Measurements from ENCODE around the gene SETD1A. TPM values are rescaled to one million over a fixed set of nuclear protein-coding genes. Genes with fewer than 3 reads are reported as not detected.

Gene SETD1A
- total and polyA plus RNA-seq, 9 of the 15 experiments (the other 6 are each of a cell fraction or from before 2014, with no cell fraction given) = 0.08 to 36.0 (median 4.2) TPM

DNA sequence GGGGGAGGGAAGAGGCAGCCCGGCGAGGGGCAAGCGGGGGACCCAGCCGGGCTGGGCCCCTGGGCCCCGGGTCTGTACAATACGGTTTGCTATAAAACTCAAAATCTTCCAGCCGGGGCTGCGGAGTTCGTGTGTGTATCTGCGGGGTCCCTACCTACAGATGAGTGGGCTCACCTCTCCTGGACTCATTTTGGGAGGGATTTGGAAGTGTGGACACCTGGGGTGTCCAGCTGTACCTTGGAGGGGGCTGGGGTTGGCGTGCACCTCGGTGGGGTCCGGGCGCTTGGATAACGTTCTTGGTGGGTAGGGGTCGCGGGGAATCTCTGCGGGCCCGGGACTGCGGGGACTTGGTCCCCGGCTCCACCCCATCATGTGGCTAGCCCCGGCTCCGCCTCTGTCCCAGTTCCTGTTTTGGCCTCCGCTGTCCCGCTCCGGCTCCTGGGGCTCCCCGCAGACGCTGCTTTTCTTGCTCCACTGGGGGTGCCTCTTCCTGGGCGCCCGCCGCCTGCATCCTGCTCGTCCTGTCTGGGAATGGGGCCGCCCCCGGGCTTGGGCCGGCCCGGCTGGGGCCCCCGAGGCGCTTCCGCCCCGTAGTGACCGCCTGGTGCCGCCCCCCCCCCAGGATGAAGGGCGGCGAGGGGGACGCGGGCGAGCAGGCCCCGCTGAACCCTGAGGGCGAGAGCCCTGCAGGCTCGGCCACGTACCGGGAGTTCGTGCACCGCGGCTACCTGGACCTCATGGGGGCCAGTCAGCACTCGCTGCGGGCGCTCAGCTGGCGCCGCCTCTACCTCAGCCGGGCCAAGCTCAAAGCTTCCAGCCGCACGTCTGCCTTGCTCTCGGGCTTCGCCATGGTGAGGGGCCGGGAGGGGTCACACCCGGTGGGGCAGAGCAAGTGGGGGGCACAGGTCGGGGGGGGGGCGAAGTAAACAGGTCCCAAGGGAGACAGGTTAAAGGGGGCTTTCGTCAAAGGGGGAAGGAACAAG lies 8.6 kb upstream of the SETD1A start, which contains the start of gene ORAI3 (continued):
- TF ChIP-seq, protein P1, sequence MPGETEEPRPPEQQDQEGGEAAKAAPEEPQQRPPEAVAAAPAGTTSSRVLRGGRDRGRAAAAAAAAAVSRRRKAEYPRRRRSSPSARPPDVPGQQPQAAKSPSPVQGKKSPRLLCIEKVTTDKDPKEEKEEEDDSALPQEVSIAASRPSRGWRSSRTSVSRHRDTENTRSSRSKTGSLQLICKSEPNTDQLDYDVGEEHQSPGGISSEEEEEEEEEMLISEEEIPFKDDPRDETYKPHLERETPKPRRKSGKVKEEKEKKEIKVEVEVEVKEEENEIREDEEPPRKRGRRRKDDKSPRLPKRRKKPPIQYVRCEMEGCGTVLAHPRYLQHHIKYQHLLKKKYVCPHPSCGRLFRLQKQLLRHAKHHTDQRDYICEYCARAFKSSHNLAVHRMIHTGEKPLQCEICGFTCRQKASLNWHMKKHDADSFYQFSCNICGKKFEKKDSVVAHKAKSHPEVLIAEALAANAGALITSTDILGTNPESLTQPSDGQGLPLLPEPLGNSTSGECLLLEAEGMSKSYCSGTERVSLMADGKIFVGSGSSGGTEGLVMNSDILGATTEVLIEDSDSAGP (CRISPR knock-in tag; IDR thresholded peaks at IDR 0.05) = no peak
- peak; percentile 77 for TF ChIP-seq SUPT5H (IDR thresholded peaks at IDR 0.05)
- peak; percentile 98 for TF ChIP-seq SPI1 (IDR thresholded peaks at IDR 0.05; ENCODE audit: borderline replicate concordance, low read depth, low read length)
- TF ChIP-seq PHF20 (IDR thresholded peaks at IDR 0.05; ENCODE audit: partially characterized antibody) = no peak
- TF ChIP-seq DIDO1 (tag; IDR thresholded peaks at IDR 0.05; ENCODE audit: low read depth) = no peak
- TF ChIP-seq SIN3A (IDR thresholded peaks at IDR 0.05; ENCODE audit: borderline replicate concordance in 2 of 2, control insufficient read depth in 1 of 2, low read depth in 2 of 2, low read length in 2 of 2) = peak; percentile 19 to 61; a peak in 1 of 4 replicates
- peak; percentile 20; the same call in 1 of the 2 replicates for TF ChIP-seq ESRRA (IDR thresholded peaks at IDR 0.05; ENCODE audit: borderline replicate concordance, low read depth)
- TF ChIP-seq, protein P2, sequence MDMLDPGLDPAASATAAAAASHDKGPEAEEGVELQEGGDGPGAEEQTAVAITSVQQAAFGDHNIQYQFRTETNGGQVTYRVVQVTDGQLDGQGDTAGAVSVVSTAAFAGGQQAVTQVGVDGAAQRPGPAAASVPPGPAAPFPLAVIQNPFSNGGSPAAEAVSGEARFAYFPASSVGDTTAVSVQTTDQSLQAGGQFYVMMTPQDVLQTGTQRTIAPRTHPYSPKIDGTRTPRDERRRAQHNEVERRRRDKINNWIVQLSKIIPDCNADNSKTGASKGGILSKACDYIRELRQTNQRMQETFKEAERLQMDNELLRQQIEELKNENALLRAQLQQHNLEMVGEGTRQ (CRISPR knock-in tag; IDR thresholded peaks at IDR 0.05) = peak; percentile 63
- TF ChIP-seq FOXK1 (CRISPR knock-in tag; IDR thresholded peaks at IDR 0.05; ENCODE audit: borderline replicate concordance) = 0 out of 2 replicates have a peak, but pooled peaks have one; percentile 19
- TF ChIP-seq L3MBTL2 (IDR thresholded peaks at IDR 0.05) = peak; percentile 54; the same call in 1 of the 2 replicates
- 0 out of 2 replicates have a peak, but pooled peaks have one; percentile 56 for TF ChIP-seq ATF6 (CRISPR knock-in tag; IDR thresholded peaks at IDR 0.05)
- TF ChIP-seq EP300 (IDR thresholded peaks at IDR 0.05; ENCODE audit: low read length) = peak; percentile 10; the same call in 1 of the 2 replicates
- peak; percentile 30 for TF ChIP-seq ETS1 (conservative IDR thresholded peaks at IDR 0.05; ENCODE audit: control insufficient read depth, low read depth, low read length)
- TF ChIP-seq RBFOX2 (IDR thresholded peaks at IDR 0.05; ENCODE audit: low read depth, low read length) = peak; percentile 88
- TF ChIP-seq POLR2AphosphoS5 (IDR thresholded peaks at IDR 0.05; ENCODE audit: control insufficient read depth, insufficient read depth, low read depth, low read length) = peak; percentile 53
- TF ChIP-seq TOE1 (IDR thresholded peaks at IDR 0.05; ENCODE audit: borderline replicate concordance) = 0 out of 2 replicates have a peak, but pooled peaks have one; percentile 11
- no peak for TF ChIP-seq TOE1 (CRISPR knock-in tag; IDR thresholded peaks at IDR 0.05; ENCODE audit: borderline replicate concordance, low read depth)
- no peak for TF ChIP-seq NBN (IDR thresholded peaks at IDR 0.05; ENCODE audit: low read depth)
- TF ChIP-seq ZNF830 (CRISPR knock-in tag; IDR thresholded peaks at IDR 0.05) = 0 out of 2 replicates have a peak, but pooled peaks have one; percentile 78
- no peak for TF ChIP-seq ZNF507 (tag; conservative IDR thresholded peaks at IDR 0.05)
- peak; percentile 73 for TF ChIP-seq FUS (optimal IDR thresholded peaks at IDR 0.05; ENCODE audit: low read depth, low read length)
